Thymus (tissue), 11 donors: ENCODE results near the gene ATF6B. TPM values are rescaled to one million over a fixed set of nuclear protein-coding genes. Genes with fewer than 3 reads are reported as not detected.
A peak's percentile ranks its signal among the peaks of the same experiment; 100 is the strongest.

ENCODE experiments used
- DNase-seq, 9 donors: peaks; one replicate each; pipeline ENCODE4 v3.0.0-alpha.2; 2013; ENCODE audit warnings: low spot score in 9 of 9, low read depth in 6 of 9, missing footprints in 1 of 9
- H3K27ac ChIP-seq, 2 donors: one replicate each; pipeline ENCODE4 v1.5.1; 2013; ENCODE audit warnings: control low read depth in 1 of 2, low read depth in 1 of 2, low read length in 1 of 2, mild to moderate bottlenecking in 1 of 2, moderate library complexity in 1 of 2
- H3K27me3 ChIP-seq, 2 donors: one replicate each; pipeline ENCODE4 v1.5.1; 2013; ENCODE audit warnings: low read length in 1 of 2; ENCODE audit not compliant: control insufficient read depth in 2 of 2, insufficient read depth in 1 of 2
- H3K36me3 ChIP-seq, 2 donors: one replicate each; pipeline ENCODE4 v1.5.1; 2013; ENCODE audit warnings: low read length in 1 of 2, mild to moderate bottlenecking in 1 of 2, moderate library complexity in 1 of 2; ENCODE audit not compliant: control insufficient read depth in 2 of 2, insufficient read depth in 2 of 2
- H3K4me1 ChIP-seq, 2 donors: one replicate each; pipeline ENCODE4 v1.5.1; 2013; ENCODE audit warnings: low read length in 2 of 2; ENCODE audit not compliant: control insufficient read depth in 2 of 2, insufficient read depth in 2 of 2
- H3K4me3 ChIP-seq, 2 donors: one replicate each; pipeline ENCODE4 v1.5.1; 2013; ENCODE audit warnings: low read length in 2 of 2, control low read depth in 1 of 2, mild to moderate bottlenecking in 1 of 2
- H3K9me3 ChIP-seq, 2 donors: one replicate each; pipeline ENCODE4 v1.5.1; 2013; ENCODE audit warnings: low read length in 1 of 2, mild to moderate bottlenecking in 1 of 2; ENCODE audit not compliant: control insufficient read depth in 2 of 2, insufficient read depth in 1 of 2
- WGBS: extraction: QIAGEN DNeasy Blood & Tissue Kit; methylation state at CpG from one replicate; pipeline ENCODE4 v1.1.7; 2013; 5-methylcytosine and 5-hydroxymethylcytosine counted together
- polyA plus RNA-seq: library from polyadenylated mRNA; stranded (reverse); fragments of 200-250 nt; gene quantifications from one replicate; pipeline ENCODE4 v1.2.3, GENCODE V29; 2013
- total RNA-seq: library from RNA; stranded (reverse); fragments of 120-200 nt; gene quantifications from one replicate; pipeline ENCODE4 v1.2.4, GENCODE V29; 2013
- donor health status: healthy.

The ATF6B gene
- total and polyA plus RNA-seq, 2 donors, result 16.0 to 49.2 TPM

- no peak for DNase-seq
- peaks cover 0 to 9% of the 10 kb centered on the region in 2 donors for H3K4me1 ChIP-seq
- WGBS, result 93% methylated on average over 8 of the region's 8 CpGs
- peaks cover 47 to 51% of the 10 kb centered on the region in 2 donors for H3K36me3 ChIP-seq
- H3K27ac ChIP-seq, result no peak overlapping the region
- no peaks in the 10 kb centered on the region for H3K9me3 ChIP-seq
- H3K4me3 ChIP-seq, result no peak overlapping the region
- peaks cover 0 to 8% of the 10 kb centered on the region in 2 donors for H3K27me3 ChIP-seq
Measured at GRCh38 chr6:32114796-32115195, 13.2 kb downstream of the ATF6B start.

GRCh38 chr6:32113386-32114352, 14.4 kb downstream of the ATF6B start:
- peak overlapping the region in 1 of 2 donors; percentile 32 for H3K27ac ChIP-seq
- peaks cover 0 to 4% of the 10 kb centered on the region in 2 donors for H3K4me1 ChIP-seq
- H3K36me3 ChIP-seq, result peaks cover 40 to 41% of the 10 kb centered on the region in 2 donors
- no peak overlapping the region for H3K4me3 ChIP-seq
- peaks cover 0 to 19% of the 10 kb centered on the region in 2 donors for H3K27me3 ChIP-seq
- no peaks in the 10 kb centered on the region for H3K9me3 ChIP-seq
- 97% methylated on average over 9 of the region's 9 CpGs for WGBS
- no peak for DNase-seq

- DNase-seq, result no peak
- peaks cover 0 to 4% of the 10 kb centered on the region in 2 donors for H3K4me1 ChIP-seq
- H3K36me3 ChIP-seq, result peaks cover 30 to 32% of the 10 kb centered on the region in 2 donors
- WGBS, result 95% methylated on average over 9 of the region's 9 CpGs
- no peaks in the 10 kb centered on the region for H3K9me3 ChIP-seq
- H3K27ac ChIP-seq, result no peak overlapping the region
- no peak overlapping the region for H3K4me3 ChIP-seq
- H3K27me3 ChIP-seq, result peaks cover 0 to 31% of the 10 kb centered on the region in 2 donors
Measured at GRCh38 chr6:32112431-32112980, 15.5 kb downstream of the ATF6B start.

- 92% methylated on average over 7 of the region's 7 CpGs for WGBS
- Histone ChIP-seq H3K4me3 (no peak overlapping the region), H3K36me3 (peaks cover 20 to 22% of the 10 kb centered on the region in 2 donors), H3K27me3 (peaks cover 0 to 39% of the 10 kb centered on the region in 2 donors), H3K4me1 (peaks cover 0 to 4% of the 10 kb centered on the region in 2 donors), H3K9me3 (no peaks in the 10 kb centered on the region), H3K27ac (no peak overlapping the region)
- no peak for DNase-seq
Measured at GRCh38 chr6:32111424-32112066, 16.5 kb downstream of the ATF6B start.

GRCh38 chr6:32110632-32111031, 17.4 kb downstream of the ATF6B start:
- H3K4me1 ChIP-seq, result peaks cover 0 to 4% of the 10 kb centered on the region in 2 donors

GRCh38 chr6:32109765-32110160, 18.3 kb downstream of the ATF6B start:
- H3K36me3 ChIP-seq, result peaks cover 2 to 8% of the 10 kb centered on the region in 2 donors
- peaks cover 0 to 4% of the 10 kb centered on the region in 2 donors for H3K4me1 ChIP-seq
- H3K9me3 ChIP-seq, result no peaks in the 10 kb centered on the region
- no peak overlapping the region for H3K27ac ChIP-seq
- WGBS, result 92% methylated on average over 6 of the region's 6 CpGs
- DNase-seq, result no peak
- peaks cover 0 to 50% of the 10 kb centered on the region in 2 donors for H3K27me3 ChIP-seq
- no peak overlapping the region for H3K4me3 ChIP-seq

More at GRCh38 chr6:32110632-32111031, 17.4 kb downstream of the ATF6B start:
- H3K36me3 ChIP-seq, result peaks cover 11 to 13% of the 10 kb centered on the region in 2 donors
- no peak overlapping the region for H3K4me3 ChIP-seq
- H3K27me3 ChIP-seq, result peaks cover 0 to 43% of the 10 kb centered on the region in 2 donors
- no peaks in the 10 kb centered on the region for H3K9me3 ChIP-seq
- no peak for DNase-seq
- WGBS, result 90% methylated on average over 7 of the region's 7 CpGs
- no peak overlapping the region for H3K27ac ChIP-seq

- no peak for DNase-seq
- Histone ChIP-seq H3K27me3 (peaks cover 0 to 54% of the 10 kb centered on the region in 2 donors), H3K4me3 (no peak within 1 kb of the TSS)
Measured at GRCh38 chr6:32109114-32109764, 18.8 kb downstream of the ATF6B start, which contains the start of gene TNXB. Gene TNXB (minus strand): TSS chr6:32109338. CDS start chr6:32098198, 11,140 bp downstream.

GRCh38 chr6:32108727-32109113, 19.3 kb downstream of the ATF6B start:
- H3K4me3 ChIP-seq, result no peak overlapping the region
- no peaks in the 10 kb centered on the region for H3K9me3 ChIP-seq
- peaks cover 0 to 4% of the 10 kb centered on the region in 2 donors for H3K36me3 ChIP-seq
- no peak for DNase-seq
- WGBS, result 68% methylated on average over 6 of the region's 6 CpGs
- H3K27me3 ChIP-seq, result peaks cover 0 to 54% of the 10 kb centered on the region in 2 donors
- peaks cover 0 to 4% of the 10 kb centered on the region in 2 donors for H3K4me1 ChIP-seq
- no peak overlapping the region for H3K27ac ChIP-seq

More at GRCh38 chr6:32109114-32109764, 18.8 kb downstream of the ATF6B start, which contains the start of gene TNXB:
- Histone ChIP-seq H3K9me3 (no peaks in the 10 kb centered on the region), H3K36me3 (peaks cover 0 to 7% of the 10 kb centered on the region in 2 donors), H3K27ac (peak within 1 kb of the TSS in 1 of 2 donors; percentile 9), H3K4me1 (peaks cover 0 to 4% of the 10 kb centered on the region in 2 donors)
- WGBS, result 8% methylated on average over 12 of the region's 12 CpGs
